NCI-H460 (cell line): ENCODE results near the gene PROM2. TPM values are rescaled to one million over a fixed set of nuclear protein-coding genes. Genes with fewer than 3 reads are reported as not detected.

Source experiments
- DNase-seq: peaks from one replicate; pipeline ENCODE4 v3.0.0-alpha.2; 2016; ENCODE audit warnings: low read depth; ENCODE audit errors: extremely low read depth
- total RNA-seq: library from RNA; depleted of rRNA; stranded (reverse); fragments of >200 nt; shearing (Covaris generic); gene quantifications from 2 replicates; pipeline ENCODE4 v1.2.3, GENCODE V29; 2014; rRNA removed

The PROM2 gene
- total RNA-seq, 1 experiment from 2014 or later: 0.15 TPM

GRCh38 chr2:95336406-95336805 lies 62.2 kb downstream of the PROM2 start:
- DNase-seq: no peak

- no peak for DNase-seq
These were observed 63.6 kb downstream of the PROM2 start for GRCh38 chr2:95337829-95338228.

Other genes starting within 250 kb of the PROM2 start
- not detected in 2 replicates for gene MAL, start 248.7 kb upstream of the PROM2 start, total RNA-seq
- 103 and 119 TPM in 2 replicates for gene MRPS5, start 152.6 kb upstream of the PROM2 start, total RNA-seq
- gene ZNF514, start 114.6 kb upstream of the PROM2 start, total RNA-seq: 7.0 and 10.3 TPM in 2 replicates
- gene ZNF2, start 108.6 kb upstream of the PROM2 start, total RNA-seq: 6.5 and 7.6 TPM in 2 replicates
- gene ZNF892, start 66.9 kb upstream of the PROM2 start, total RNA-seq: 1.3 and 2.0 TPM in 2 replicates
- 3.8 and 4.5 TPM in 2 replicates for gene KCNIP3, start 22.9 kb downstream of the PROM2 start, total RNA-seq
- gene FAHD2A, start 128.3 kb downstream of the PROM2 start, total RNA-seq: 35.2 and 35.5 TPM in 2 replicates
- gene TRIM43B, start 210.3 kb downstream of the PROM2 start, total RNA-seq: 0.25 TPM in 1 of 2 replicates, not detected in the other